ENCODE results near the gene TJAP1. TPM values are rescaled to one million over a fixed set of nuclear protein-coding genes. Genes with fewer than 3 reads are reported as not detected.

TJAP1 gene
- total RNA-seq, 1 donor from 2014 or later: 31.2 TPM

- no peak for ATAC-seq
- Histone ChIP-seq H3K27me3 (no peaks in the 10 kb centered on the region), H3K4me1 (peaks cover 7% of the 10 kb centered on the region), H3K27ac (no peak overlapping the region), H3K9me3 (no peaks in the 10 kb centered on the region), H3K36me3 (peaks cover 70% of the 10 kb centered on the region), H3K4me3 (no peak overlapping the region)
- DNase-seq: no peak
- intact Hi-C loops (cut with DNase I): loop anchor here (10.0 kb wide), 2 partner anchors 48 to 118 kb away; partner anchors contain the start of gene DLK2
- TF ChIP-seq, protein P1, sequence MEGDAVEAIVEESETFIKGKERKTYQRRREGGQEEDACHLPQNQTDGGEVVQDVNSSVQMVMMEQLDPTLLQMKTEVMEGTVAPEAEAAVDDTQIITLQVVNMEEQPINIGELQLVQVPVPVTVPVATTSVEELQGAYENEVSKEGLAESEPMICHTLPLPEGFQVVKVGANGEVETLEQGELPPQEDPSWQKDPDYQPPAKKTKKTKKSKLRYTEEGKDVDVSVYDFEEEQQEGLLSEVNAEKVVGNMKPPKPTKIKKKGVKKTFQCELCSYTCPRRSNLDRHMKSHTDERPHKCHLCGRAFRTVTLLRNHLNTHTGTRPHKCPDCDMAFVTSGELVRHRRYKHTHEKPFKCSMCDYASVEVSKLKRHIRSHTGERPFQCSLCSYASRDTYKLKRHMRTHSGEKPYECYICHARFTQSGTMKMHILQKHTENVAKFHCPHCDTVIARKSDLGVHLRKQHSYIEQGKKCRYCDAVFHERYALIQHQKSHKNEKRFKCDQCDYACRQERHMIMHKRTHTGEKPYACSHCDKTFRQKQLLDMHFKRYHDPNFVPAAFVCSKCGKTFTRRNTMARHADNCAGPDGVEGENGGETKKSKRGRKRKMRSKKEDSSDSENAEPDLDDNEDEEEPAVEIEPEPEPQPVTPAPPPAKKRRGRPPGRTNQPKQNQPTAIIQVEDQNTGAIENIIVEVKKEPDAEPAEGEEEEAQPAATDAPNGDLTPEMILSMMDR (IDR thresholded peaks at IDR 0.05): no peak
Observed at GRCh38 chr6:43502666-43503065, 25.3 kb downstream of the TJAP1 start.

DNA sequence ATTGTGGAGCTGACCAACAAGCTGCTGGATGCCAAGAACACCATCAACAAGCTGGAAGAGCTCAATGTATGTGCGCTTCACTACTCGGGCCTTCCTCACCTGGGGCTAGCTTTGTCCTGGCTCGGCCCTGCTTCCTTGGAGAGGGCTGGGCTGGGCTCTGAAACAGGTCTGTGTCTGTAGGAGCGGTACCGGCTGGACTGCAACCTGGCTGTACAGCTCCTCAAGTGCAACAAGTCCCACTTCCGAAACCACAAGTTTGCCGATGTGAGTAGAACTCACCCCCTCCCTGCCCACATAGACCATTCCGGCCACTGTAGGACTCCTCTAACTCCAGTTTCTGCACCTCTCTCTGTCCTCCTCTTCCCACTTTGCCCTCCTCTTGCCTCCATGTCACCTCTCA is 26.1 kb downstream of the TJAP1 start:
- peaks cover 7% of the 10 kb centered on the region for H3K4me1 ChIP-seq
- intact Hi-C loops (cut with DNase I): loop anchor here (10.0 kb wide), 2 partner anchors 49 to 119 kb away; partner anchors contain the start of gene DLK2
- no peak overlapping the region for H3K27ac ChIP-seq
- no peaks in the 10 kb centered on the region for H3K9me3 ChIP-seq
- ATAC-seq: no peak
- TF ChIP-seq, protein P1 (IDR thresholded peaks at IDR 0.05): no peak
- no peak overlapping the region for H3K4me3 ChIP-seq
- DNase-seq: no peak
- peaks cover 62% of the 10 kb centered on the region for H3K36me3 ChIP-seq
- H3K27me3 ChIP-seq: no peaks in the 10 kb centered on the region

GRCh38 chr6:43504756-43505593 is 27.6 kb downstream of the TJAP1 start:
- H3K27me3 ChIP-seq: no peaks in the 10 kb centered on the region
- TF ChIP-seq, protein P1 (IDR thresholded peaks at IDR 0.05): no peak
- no peaks in the 10 kb centered on the region for H3K9me3 ChIP-seq
- H3K4me3 ChIP-seq: no peak overlapping the region
- no peak overlapping the region for H3K27ac ChIP-seq
- intact Hi-C loops (cut with DNase I): loop anchor here (10.0 kb wide), 2 partner anchors 50 to 120 kb away; partner anchors contain the start of gene DLK2
- ATAC-seq: no peak
- H3K36me3 ChIP-seq: peaks cover 47% of the 10 kb centered on the region
- peaks cover 12% of the 10 kb centered on the region for H3K4me1 ChIP-seq
- no peak for DNase-seq

DNA sequence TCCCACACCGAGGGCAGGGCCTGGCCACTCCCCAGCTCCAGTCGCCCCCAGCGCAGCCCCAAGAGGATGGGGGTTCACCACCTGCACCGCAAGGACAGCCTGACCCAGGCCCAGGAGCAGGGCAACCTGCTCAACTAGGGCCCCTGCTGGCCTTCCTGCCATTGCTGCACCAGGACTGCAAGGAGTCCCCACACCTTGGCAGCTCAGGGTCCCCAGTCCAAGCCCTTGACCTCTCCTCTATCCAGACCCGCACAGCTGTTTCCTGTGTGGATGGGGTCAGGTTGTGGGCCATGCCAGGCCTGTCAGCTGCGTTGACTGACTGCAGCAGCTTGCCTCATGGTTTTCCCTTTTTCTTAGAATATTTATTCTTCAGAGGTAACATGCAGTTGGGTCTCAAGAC is 28.3 kb downstream of the TJAP1 start:
- peaks cover 40% of the 10 kb centered on the region for H3K36me3 ChIP-seq
- TF ChIP-seq, protein P1 (IDR thresholded peaks at IDR 0.05): no peak

DNA sequence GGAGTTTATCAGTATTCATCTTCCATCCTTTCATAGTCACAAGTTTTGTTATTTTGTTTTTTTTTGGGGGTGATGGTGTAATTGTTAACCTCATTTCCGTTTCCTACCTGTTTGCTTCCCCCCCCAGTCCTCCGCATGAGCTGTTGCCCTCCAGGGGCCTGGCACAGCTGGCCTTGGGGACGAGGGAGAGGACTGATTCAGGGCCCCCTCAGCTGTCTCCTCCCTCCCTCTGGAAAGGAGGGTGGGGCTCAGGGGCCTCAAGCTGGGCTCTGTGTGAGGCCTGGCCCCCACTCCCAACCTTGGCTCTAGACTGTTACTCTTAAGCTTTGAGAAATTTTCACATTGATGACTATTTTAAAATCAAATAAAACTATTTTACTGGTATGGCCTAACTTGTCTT is 28.8 kb downstream of the TJAP1 start:
- TF ChIP-seq, protein P1 (IDR thresholded peaks at IDR 0.05): no peak
- peaks cover 20% of the 10 kb centered on the region for H3K4me1 ChIP-seq
- H3K4me3 ChIP-seq: no peak overlapping the region
- intact Hi-C loops (cut with DNase I): loop anchor here (10.0 kb wide), 2 partner anchors 51 to 121 kb away; partner anchors contain the start of gene DLK2
- H3K9me3 ChIP-seq: no peaks in the 10 kb centered on the region
- no peaks in the 10 kb centered on the region for H3K27me3 ChIP-seq
- DNase-seq (no peak), ATAC-seq (no peak)
- peaks cover 40% of the 10 kb centered on the region for H3K36me3 ChIP-seq
- H3K27ac ChIP-seq: no peak overlapping the region

More for the DNA sequence above, 28.3 kb downstream of the TJAP1 start:
- Histone ChIP-seq H3K4me3 (no peak overlapping the region), H3K4me1 (peaks cover 17% of the 10 kb centered on the region), H3K27me3 (no peaks in the 10 kb centered on the region), H3K9me3 (no peaks in the 10 kb centered on the region), H3K27ac (no peak overlapping the region)
- DNase-seq (no peak), ATAC-seq (no peak)
- intact Hi-C loops (cut with DNase I): loop anchor here (10.0 kb wide), 2 partner anchors 51 to 121 kb away; partner anchors contain the start of gene DLK2

Measured in upper lobe of right lung (tissue), 1 donor.